ENCODE measurements around the gene ACBD7.

The ACBD7 gene

DNA sequence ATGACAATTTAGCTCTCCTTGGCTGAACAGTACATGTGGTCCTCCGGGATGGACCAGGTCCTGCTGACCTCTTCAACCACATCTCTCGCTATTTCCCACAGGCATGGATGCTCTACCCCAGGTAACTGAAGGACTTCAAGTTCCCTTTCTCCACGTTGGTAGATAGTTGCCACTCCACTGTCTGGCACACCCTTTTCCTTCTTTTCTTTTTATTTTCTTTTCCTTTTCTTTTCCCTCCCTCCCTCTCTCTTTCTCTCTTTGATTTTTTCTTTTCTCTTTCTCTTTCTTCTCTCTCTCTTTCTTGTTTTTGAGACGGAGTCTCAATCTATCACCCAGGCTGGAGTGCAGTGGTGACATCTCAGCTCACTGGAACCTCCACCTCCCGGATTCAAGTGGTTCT, 2.8 kb upstream of the ACBD7 start:
- no peak for DNase-seq (ENCODE audit: low read depth)

DNA sequence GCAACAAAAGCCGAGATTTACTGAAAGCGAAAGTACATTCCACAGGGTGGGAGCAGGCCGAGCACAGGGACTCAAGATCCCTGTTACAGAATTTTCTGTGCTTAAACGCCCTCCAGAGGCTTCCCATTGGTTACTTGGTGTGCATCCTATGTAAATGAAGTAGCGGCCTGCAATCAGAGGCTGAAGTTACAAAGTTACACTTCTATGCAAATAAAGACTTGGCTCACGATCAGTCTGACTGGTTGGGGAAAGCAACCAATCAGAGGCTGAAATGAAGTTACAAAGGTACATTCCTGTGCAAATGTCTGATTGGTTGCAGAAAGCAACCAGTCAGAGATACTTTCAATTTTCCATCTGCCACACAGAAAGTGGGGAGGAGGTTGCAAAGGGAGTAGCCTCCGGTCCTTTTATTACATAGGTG, 4.1 kb downstream of the ACBD7 start:
- no peak for DNase-seq (ENCODE audit: low read depth)

DNA sequence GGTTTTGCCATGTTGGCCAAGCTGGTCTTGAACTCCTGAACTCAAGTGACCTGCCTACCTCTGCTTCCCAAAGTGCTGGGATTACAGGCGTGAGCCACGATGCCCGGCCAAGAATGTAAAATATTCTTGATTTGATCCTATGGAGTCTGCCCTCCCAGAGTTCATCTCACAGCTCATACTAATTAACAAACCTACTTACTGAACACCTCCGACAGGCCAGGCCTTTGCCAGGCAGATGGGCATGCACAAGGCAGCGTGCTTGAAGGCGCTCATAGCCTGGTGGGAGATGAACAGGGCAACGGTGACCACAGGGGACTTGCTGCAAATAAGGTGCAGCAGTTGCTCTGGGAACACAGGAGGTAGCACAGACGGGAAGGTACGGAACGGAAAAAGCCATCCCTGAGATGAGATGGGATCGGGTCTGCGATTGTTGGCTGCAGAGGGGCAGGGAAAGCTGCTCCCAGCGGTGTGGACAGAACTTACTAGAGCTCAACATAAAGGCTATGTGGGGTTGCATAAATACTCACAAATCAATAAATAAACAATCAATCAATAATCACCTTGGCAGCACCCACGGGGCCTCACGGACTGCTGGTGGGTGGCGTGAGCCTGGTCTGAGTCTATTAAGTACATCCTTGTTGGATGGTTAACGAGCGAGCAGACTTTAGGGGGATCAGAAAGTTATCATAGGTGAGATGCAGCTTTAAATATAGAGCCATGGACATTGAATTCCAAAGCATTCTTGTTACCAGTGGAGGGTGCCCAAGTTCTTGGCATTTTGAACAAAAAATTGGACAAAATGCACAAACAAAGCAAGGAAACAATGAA, 4.7 kb downstream of the ACBD7 start:
- DNase-seq (ENCODE audit: low read depth) = no peak

DNA sequence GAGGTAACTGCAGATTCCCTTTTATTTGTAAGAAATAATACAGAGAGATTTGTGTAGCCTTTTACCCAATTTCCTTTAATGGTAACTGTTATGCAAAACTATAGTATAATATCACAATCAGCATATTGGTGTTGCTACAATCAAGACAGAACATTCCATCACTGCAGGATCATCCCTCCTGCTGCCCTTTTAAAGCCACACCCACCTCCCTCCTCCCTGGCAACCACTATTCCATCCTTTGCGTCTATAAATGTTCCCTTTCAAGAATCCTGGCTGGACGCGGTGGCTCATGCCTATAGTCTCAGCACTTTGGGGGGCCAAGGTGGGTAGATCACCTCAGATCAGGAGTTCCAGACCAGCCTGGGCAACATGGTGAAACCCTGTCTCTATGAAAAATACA, 13.2 kb downstream of the ACBD7 start:
- no peak for DNase-seq (ENCODE audit: low read depth)

DNA sequence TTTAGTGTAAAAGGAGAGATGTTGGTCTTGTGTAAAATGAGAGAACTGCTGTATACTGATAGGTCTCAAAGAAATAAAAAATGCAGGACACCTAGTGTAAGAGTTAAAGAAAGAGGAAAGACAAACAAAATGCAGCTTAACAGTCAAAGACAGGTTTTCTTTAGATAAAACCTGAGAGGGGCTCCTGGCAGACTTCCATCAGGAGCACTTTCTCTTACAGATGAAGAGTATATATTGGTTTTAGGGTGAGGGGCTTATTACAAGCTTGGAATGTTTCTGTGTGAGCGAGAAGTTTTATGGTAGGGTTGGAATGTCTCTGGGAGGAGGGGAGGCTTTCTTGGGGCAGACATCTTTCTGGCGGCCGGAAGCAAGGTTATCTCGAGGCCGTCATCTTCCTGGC, 16.2 kb downstream of the ACBD7 start:
- DNase-seq (ENCODE audit: low read depth) = no peak

DNA sequence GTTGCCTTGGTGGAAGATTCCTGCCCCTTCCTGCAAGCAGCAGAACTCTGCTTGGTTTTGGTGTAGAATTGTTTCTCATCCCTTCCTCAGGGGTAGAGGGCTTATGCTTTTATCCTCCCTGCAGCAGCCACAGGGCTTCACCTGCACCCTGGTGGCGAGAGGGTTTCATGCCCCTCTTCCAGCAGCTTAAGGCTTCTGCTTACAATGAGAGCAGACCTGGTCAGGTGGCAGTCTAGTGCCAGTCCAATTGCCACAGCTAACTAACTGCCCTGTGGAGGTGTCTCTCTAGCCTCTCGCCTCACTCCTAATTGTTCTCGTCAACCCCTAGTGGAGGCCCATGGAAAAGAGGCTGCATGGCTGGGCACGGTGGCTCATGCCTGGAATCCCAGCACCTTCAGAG, 19.3 kb downstream of the ACBD7 start:
- no peak for DNase-seq (ENCODE audit: low read depth)

DNA sequence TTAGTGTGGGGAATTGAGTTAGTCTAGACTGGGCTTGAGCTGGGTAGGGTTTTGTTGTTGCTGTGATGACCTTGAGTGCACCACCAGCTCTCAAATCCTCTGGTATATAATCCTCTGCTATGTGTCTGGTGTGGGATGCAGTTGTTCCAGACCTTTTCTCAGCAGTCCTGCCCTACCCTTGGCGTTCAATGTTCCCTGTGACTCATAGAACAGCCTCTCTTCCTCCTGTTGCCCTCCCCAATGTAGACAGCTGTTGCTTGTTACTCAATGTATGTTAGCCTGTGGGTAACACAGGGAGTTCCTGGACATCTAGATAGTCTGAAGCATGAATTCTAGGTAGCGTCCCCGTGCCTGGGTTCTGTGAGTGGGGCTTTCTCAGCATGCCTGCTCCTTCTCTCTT, 19.8 kb downstream of the ACBD7 start:
- DNase-seq (ENCODE audit: low read depth) = no peak

DNA sequence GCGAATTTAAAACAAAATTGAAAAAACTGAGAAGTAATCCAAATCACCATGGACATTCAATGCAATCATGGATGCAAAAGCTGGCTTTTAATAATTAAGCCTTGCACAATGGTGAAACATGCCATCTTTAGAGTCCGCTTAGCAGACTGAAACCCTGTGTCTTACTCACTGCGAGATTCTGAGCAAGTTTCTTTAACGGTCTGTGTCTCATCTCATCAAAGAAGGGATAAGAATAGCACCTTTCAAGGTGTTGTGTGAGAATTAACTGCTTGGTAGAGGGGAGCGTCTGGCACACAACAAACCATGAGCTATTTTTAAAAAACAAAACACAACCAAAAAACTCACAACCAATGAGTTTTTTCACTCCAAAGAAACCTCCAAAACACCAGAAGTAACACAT, 21.4 kb downstream of the ACBD7 start:
- DNase-seq (ENCODE audit: low read depth) = no peak

DNA sequence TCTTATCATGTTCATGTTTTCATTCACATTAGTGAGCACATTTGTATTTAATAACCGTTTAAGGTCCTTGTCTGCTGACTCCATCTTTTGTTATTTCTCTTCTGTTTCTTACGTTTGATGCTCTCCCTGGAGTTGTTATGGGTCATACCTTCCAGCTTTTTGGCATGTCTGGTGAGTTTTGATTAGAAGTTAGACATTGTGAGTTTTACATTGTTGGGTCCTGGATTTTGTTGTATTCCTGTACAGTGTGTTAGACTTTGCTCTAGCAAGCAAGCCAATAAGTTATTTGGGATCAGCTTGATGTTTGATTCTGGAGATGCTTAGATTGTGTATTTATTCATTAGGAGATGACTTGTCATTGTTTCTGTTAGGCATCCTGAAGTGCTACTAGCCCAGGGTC, 27.9 kb downstream of the ACBD7 start:
- DNase-seq (ENCODE audit: low read depth) = no peak

DNA sequence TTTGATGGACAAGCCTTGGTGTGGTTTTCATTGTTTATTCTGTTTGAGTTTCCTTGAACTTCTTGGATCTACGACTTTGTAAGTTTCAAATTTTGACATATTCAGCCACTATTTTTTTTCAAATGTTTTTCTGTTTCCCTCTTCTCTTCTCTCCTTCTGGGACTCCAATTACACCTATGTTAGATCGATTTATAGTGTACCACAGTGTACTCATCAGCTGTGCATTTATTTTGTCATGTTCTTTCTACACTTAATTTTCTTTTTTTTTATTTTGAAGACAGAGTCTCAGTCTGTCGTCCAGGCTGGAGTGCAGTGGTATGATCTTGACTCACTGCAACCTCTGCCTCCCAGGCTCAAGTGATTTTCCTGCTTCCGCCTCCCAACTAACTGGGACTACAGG, 28.7 kb downstream of the ACBD7 start:
- no peak for DNase-seq (ENCODE audit: low read depth)

DNA sequence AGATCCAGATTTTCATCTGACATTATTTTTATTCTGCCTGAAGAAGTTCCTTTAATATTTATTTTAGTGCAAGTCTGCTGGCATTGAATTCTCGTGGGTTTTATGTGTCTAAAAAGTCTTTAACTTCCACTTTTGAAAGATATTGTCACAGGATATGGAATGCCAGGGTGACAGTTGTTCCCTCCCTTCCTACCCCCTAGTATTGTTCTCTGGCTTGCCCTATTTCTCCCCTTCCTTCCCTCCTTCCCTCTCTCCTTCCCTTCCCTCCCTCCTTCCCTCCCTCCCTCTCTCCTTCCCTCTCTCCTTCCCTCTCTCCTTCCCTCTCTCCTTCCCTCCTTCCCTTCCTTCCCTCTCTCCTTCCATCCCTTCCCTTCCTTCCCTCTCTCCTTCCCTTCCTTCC, 29.9 kb downstream of the ACBD7 start:
- no peak for DNase-seq (ENCODE audit: low read depth)

DNA sequence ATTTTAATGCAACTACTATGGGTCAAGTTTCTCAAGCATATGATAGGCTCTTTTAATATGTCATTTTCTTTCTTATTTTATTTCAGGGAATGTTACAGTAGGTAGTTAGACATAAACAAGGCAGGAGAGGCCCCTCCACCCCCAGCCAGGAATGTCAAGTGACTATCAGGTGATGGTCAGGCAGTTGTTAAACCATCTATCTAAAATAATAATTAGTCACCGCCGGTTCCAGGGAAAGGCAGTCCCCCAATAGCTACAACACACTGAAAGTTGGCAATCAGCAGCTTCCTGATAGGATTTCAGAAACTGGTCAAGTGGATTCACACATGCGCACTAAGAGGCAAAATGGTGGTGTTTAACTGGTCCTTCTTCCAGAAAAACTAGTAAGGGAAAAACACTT, 35.5 kb downstream of the ACBD7 start:
- no peak for DNase-seq (ENCODE audit: low read depth)

DNA sequence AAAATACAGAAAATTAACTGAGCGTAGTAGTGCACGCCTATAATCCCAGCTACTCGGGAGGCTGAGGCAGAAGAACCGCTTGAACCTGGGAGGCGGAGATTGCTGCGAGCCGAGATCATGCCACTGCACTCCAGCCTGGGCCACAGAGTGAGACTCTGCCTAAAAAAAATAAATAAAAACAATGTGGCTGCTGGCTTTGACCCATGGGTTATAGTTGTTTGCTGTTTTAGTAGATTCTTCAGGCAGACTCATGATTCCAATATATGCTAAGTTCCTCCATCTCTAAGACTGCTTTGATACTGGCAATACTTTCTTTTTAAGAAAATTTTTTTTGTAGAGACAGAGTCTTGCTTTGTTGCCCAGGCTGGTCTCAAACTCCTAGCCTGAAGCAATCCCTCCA, 36.5 kb downstream of the ACBD7 start:
- DNase-seq (ENCODE audit: low read depth) = no peak

DNA sequence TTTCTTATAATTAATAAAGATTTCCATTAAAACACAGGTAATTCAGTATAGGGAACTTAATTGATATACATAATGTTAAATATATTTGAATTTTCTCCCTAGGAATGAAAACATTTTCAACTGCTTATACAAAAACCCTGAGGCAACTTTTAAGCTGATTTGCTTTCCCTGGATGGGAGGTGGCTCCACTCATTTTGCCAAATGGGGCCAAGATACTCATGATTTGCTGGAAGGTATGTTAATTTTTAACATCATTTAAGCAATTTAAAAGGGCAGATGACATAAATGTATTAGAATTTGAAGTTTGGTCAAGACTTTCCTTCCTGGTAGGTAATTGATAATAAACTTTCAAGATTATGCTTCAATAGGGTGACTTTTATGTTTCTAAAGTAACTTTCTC, 39.0 kb downstream of the ACBD7 start:
- no peak for DNase-seq (ENCODE audit: low read depth)

DNA sequence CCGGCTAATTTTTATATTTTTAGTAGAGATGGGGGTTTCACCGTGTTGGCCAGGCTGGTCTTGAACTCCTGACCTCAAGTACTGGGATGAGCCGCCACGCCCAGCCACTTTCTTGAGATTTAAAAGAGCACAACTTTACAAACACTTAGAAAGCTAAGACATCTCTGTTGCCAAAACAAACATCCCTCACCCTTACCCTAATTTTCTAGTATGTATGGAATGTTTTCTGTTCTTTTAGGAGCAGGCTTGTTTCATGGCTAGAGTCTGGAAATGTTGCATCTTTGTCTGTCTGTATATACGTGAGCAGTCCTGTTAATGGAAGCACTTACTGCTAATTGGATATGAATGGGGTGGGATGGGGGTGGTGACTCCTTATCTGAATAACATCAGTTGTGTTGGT, 42.0 kb downstream of the ACBD7 start:
- DNase-seq (ENCODE audit: low read depth) = no peak

DNA sequence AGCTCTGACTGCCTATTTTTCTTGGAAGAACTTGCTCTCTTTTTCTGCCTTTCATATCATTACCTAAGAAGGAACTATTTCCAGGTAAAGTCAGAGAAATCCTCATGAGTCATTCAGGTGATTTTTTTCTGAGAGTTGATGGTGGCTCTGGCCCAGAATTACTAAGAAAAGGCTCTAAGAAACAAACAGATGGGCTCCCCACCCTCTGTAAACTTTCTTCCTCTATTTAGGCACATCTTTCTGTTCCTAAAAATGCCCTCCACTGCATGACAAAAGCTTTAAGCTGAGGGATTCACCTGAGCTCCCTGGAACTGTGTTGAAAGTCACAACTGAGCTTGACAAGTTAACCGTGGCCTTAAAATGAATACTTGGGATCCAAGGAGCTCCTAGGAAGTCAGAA, 43.2 kb downstream of the ACBD7 start:
- DNase-seq (ENCODE audit: low read depth) = no peak

DNA sequence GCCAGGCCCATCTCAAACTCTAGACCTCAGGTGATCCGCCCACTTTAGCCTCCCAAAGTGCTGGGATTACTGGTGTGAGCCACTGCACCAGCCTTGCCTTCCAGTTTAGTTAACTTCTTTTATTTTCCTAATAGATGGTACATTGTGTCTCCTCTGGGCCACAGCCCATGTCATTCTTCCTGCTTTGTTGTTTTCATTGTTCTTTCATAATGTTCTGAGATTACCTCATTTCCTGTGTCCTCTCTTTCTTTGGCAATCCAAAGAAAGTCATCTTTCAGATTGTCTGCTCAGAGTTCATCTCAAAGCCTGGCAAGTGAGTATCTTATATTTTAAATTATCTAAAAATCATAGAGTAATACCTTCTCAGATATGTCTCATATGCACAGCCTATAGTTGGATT, 44.9 kb downstream of the ACBD7 start, which contains the start of gene OLAH:
TSS of gene OLAH (plus strand) at position 270 of the 400 bp plus-strand sequence. CDS start 3,346 bp downstream, outside the sequence.
- DNase-seq (ENCODE audit: low read depth) = no peak

DNA sequence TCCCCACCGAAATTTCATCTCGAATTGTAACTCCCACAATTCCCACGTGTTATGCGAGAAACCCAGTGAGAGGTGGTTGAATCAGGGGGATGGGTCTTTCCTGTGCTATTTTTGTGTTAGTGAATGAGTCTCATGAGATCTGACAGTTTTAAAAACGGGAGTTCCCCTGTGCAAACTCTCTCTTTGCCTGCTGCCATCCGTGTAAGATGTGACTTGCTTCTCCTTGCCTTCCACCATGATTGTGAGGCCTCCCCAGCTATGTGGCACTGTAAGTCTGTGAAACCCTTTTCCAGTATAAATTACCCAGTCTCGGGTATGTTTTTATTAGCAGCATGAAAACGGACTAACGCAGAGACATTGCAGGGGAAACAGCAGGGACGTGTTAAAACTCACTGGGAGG, 50.2 kb downstream of the ACBD7 start:
- DNase-seq (ENCODE audit: low read depth) = no peak

DNA sequence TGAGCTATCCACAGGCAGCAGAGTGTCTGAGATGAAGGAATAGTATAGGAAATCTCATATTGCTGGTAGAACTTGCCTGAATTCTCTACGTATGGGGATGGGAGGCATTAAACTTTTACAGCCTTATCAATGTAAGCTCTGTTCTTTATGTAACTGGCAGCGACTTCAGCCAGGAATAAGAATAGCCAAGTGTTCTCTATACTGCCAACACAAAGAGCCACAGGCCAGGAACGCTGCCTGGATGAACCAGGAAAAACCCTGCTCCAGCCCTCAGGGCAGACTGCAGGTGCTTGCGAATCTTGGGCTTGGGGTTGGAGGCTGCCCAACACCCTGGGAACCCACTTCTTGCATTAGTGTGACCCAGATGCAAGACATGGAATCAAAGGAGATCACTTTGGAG, 50.9 kb downstream of the ACBD7 start:
- no peak for DNase-seq (ENCODE audit: low read depth)

DNA sequence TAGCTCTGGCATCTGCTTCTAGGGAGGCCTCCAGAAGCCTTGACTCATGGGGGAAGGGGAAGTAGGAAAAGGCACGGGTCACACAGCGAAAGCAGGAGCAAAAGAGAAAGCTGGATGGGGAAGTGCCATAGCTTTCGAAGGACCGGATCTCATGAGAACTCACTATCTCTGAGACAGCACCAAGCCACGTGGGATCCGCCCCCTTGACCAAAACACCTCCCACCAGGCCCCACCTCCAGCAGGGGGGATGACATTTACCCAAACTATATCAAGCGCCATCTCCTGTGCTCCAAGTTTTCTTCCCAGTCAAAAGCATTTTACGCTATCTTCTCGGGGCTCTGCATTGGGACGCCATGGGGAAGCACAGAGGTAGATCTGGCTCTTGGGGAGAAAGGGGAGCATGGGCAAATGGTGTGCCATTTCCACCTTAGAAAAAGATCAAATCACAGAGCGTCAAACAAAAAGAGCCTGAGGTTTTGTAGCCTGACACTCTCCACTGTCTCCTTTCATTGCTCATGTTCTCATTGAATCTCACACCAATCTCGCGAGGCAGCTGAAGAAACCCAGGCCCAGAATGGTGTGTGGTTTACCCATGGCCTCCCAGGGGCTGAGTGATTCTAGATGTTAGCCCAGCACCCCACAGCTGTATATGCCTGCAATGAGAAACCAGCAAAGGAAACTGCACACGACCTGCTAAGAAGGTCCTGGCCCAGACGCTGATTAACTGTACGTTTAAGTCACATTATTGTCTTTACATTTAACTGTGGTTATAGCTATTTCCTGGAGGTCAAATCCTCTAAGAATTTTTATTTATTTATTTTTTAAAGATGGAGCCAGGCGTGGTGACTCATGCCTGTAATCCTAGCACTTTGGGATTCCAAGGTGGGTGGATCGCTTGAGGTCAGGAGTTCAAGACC, 52.9 kb downstream of the ACBD7 start:
- DNase-seq (ENCODE audit: low read depth) = no peak

DNA sequence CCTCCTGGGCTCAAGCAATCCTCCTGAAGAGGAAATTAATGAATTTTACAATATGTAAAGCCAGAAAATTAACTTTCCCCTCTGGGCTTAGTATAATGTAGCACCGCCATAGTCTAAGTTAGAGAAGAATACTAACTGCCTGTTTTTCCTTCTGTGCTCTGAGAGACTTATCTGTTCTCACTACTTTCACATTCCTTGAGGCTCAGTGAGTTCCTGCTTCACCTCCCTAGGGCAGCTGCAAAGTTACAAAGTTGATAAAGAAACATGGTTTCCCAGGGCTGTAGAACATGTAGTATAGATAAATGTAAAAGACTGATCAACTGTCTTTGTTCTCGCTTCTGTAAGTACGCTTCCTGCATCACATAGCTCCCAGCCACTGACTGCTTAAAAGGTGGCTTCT, 60.8 kb downstream of the ACBD7 start:
- no peak for DNase-seq (ENCODE audit: low read depth)

All from activated T-helper 9 cell treated with anti-CD3 and anti-CD28 coated beads, Interleukin-2, amount 50 U/mL, for 16 hours (primary cell).